NCI-H1436 (cell line): ENCODE measurements around the gene TP73.

Experiments
- DNase-seq: peaks from one replicate; lab custom pipeline; 2025; lab: John Stamatoyannopoulos, UW

TP73 gene

GRCh38 chr1:3689138-3689750, 36.9 kb downstream of the TP73 start:
- DNase-seq, result no peak

GRCh38 chr1:3690282-3691065, 38.2 kb downstream of the TP73 start:
- DNase-seq, result peak; percentile 75

- no peak for DNase-seq
Measured at GRCh38 chr1:3691421-3692204, 39.3 kb downstream of the TP73 start.

- peak; percentile 72 for DNase-seq
Measured at GRCh38 chr1:3692598-3692997, 40.3 kb downstream of the TP73 start.

DNA sequence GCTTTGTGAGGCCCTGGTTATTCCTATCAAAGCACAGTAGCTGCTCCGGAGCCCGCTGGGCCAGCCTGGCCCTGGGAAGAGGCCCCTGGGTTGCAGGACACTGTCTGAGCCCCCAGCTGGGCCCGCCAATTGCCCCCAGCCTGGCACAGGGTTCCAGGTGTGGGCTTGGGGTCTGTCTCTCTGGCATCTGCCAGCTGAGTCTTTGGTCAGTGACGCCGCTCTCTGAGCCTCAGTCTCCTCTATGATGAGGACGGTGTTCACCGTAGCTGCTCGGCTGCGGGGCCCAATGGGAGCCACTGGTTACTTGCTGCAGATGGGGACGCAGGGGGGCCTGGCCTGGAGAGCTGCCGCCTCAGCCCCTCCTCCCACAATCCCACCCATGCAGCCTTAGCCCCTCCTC, 41.0 kb downstream of the TP73 start:
- no peak for DNase-seq

DNA sequence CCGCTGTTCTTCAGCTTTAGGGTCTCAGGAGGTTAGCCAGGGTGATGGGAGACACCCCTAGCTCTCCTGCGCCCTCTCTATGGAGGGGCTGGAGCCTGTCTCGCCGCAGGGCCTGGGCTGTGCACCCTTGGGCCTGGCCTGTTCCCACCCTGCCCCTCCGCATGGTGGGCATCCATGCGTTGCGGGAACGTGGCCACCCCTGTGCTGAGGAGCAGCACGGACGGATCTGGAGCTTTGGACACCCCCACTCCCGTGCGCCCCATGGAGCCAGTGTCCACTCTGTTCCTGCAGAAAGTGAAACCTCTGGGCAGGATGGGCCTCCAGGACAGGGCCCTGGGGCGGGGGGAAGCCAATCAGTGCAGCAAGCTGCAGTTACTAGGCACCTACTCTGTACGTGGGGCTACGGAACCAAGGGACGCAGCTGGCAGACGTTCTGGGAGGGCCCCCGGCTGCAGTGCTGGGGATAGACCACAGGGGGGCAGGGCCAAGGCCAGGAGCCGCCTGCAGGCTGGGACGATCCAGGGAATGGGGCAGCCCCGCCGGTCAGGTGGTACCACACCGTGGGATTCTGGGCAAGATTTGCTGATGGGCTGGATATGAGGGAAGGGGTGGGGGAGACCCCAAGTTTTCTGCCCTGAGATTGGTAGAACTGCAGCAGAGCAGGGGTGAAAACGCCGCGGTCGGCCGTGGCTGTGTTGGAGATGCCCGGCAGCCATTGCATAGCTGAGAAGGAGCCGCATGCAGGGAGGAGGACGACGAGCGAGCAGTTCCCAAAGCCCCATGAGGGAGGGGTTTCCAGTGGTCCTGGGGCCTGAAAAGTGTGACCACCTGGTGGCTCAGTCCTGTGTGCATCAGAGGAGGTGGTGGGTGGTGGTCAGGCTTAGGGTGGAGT, 43.3 kb downstream of the TP73 start:
- DNase-seq, result peak; percentile 23

GRCh38 chr1:3696689-3697088, 44.4 kb downstream of the TP73 start:
- DNase-seq, result no peak

GRCh38 chr1:3697104-3697503, 44.8 kb downstream of the TP73 start:
- no peak for DNase-seq

- peak; percentile 69 for DNase-seq
Measured at GRCh38 chr1:3697810-3698209, 45.5 kb downstream of the TP73 start.

GRCh38 chr1:3698660-3699408, 46.5 kb downstream of the TP73 start:
- DNase-seq, result no peak

DNA sequence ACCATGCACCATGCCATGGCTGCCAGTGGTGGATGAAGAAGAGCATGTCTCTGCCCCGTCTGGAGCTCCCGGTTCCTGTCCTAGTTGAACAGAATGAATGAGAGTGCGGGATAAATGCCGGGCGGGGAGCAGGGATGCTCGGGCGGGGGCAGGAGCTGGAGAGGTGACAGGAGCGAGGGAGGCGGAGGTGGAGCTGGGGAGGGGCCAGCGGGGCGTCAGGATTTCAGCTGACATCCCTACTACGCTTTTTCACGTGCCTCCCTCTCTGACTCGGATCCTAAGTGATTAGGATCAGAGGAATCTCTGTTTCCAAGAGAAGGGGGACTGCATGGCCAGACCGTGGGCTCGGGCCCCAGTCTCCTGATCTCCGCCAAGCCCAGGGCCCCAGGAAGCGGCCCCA, 47.3 kb downstream of the TP73 start:
- DNase-seq, result no peak

GRCh38 chr1:3700631-3701030, 48.3 kb downstream of the TP73 start:
- no peak for DNase-seq

GRCh38 chr1:3702528-3702927, 50.2 kb downstream of the TP73 start:
- no peak for DNase-seq

- DNase-seq, result no peak
Measured at GRCh38 chr1:3702990-3703728, 50.8 kb downstream of the TP73 start.

GRCh38 chr1:3703786-3704371, 51.6 kb downstream of the TP73 start:
- DNase-seq, result no peak

DNA sequence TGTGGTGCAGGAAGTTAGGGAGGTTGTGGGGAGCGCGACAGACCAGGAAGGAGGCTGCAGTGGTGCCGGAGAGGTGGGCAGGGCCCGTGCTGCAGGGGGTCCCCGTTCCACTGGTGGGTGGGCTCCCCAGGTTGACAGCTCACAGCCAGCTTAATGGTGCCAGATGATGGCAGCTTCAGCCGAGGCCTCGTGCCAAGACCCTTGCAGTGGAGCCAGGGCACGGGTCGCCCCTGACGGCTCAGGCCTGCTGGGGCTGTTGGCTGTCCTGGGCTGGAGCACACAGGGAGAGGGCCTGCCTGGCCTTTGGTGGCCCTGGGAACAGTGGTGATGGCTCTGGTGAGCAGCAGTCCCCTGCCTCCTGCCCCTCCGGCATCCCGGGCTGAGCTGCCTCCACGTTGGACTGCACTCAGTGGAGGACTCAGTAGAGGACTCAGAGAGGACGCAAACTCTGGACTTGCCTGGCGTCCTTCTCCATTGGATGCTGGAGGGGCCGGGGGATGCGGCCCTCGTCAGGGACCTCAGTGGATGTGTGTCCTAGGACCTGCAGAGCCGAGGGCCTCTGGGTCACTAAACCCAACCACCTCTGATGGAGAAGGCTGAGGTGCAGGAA, 53.1 kb downstream of the TP73 start:
- DNase-seq, result no peak

DNA sequence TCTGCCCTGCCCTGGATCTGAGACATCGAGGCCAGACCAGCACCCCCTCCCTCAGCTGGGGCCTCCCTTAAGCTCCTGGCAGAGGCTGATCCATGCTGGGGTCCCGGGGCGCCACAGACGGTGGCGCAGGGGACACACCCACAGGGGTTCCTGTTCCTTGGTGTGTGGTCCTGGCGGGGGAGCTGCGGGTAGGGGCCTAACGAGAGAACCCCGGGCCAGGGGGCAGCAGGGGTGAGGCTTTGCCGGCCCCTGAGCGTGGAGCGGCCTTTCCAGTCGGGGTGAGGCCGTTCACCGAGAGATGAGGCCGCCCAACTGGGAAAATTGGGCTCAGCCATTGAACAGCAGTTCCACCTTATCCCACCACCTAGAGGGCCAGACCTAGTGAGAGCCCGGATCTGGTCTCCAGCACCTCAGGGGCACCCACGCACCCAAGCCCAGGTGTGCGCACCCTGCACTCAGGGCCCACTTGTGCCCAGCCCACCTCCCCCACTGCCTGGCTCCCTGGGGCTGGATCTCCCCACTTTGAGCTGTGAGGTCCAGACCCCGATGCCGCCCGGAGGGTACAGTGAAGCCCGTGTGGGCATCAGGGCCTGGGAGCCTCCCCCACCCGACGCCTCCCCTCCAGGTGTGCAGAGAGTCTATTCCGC, 54.5 kb downstream of the TP73 start:
- DNase-seq, result no peak

GRCh38 chr1:3707298-3707938, 55.1 kb downstream of the TP73 start:
- no peak for DNase-seq

DNA sequence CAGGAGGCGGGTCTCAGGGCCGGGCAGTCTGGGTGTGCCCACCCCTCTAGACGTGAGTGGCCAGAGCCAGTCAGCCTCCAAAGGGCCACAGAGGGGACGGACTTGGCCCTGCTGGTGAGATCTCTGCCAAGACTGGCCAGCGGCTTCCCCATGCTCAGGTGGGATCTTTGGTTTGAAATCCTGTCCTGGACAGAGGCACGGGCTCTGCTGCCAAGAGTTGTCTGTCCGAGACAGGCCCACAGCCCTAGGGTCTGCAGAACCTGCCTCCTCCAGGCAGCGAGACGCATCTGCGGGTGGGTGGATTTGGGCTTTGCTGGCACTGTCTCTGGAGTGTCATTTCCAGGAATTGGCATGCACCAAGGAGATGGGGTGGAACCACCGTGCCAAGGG, 55.6 kb downstream of the TP73 start:
- no peak for DNase-seq
